Ovary (tissue), 9 donors: ENCODE measurements around the gene HEPACAM. TPM values are rescaled to one million over a fixed set of nuclear protein-coding genes. Genes with fewer than 3 reads are reported as not detected.

ENCODE experiments used
- DNase-seq, 5 donors: peaks; one replicate each; pipeline ENCODE4 v3.0.0-alpha.2; 2019 to 2020
- H3K27ac ChIP-seq, 2 donors: fragments of 200-600 bp; one replicate each; pipeline versions ENCODE4 v1.5.1 to v1.8.0; 2019 to 2022
- H3K27me3 ChIP-seq: fragments of 200-600 bp; one replicate; pipeline ENCODE4 v1.8.0; 2022
- H3K36me3 ChIP-seq: fragments of 200-600 bp; sonication (generic); one replicate; pipeline ENCODE4 v1.5.1; 2019
- H3K4me1 ChIP-seq: one replicate; pipeline ENCODE4 v1.8.1; 2013; ENCODE audit warnings: mild to moderate bottlenecking, moderate library complexity; ENCODE audit not compliant: insufficient read depth
- H3K4me3 ChIP-seq: fragments of 200-600 bp; sonication (generic); one replicate; pipeline ENCODE4 v1.5.1; 2017
- H3K9me3 ChIP-seq, 2 donors: fragments of 200-600 bp in 1 of 2; sonication (generic) in 1 of 2; one replicate each; pipeline versions ENCODE4 v1.5.1 to v1.8.1; 2013 to 2019; ENCODE audit warnings: mild to moderate bottlenecking in 1 of 2, moderate library complexity in 1 of 2
- EP300 ChIP-seq: sonication (generic); formaldehyde crosslinking; IDR thresholded peaks from one replicate; pipeline ENCODE4 v1.6.1; 2017; ENCODE audit warnings: antibody characterized with exemption
- POLR2A ChIP-seq: fragments of 450-650 bp; IDR thresholded peaks from one replicate; pipeline ENCODE4 v1.6.1; 2017; ENCODE audit warnings: antibody characterized with exemption, mild to moderate bottlenecking, moderate library complexity
- WGBS, 3 donors: extraction: QIAGEN DNeasy Blood & Tissue Kit in 1 of 3; methylation state at CpG; one replicate each; pipeline versions ENCODE4 v1.1.5 to v1.1.7; 2013 to 2017; 5-methylcytosine and 5-hydroxymethylcytosine counted together
- intact Hi-C, 4 donors: fragments of 100-400 bp; cut with DNase I; formaldehyde crosslinking; loops; one replicate each; pipeline versions ENCODE4 v1.11.0 to v1.15.1; 2022 to 2023
- polyA plus RNA-seq, 2 donors: library from polyadenylated mRNA; stranded (reverse); fragments of 200-250 nt in 1 of 2; fragments of 350-450 nt in 1 of 2; fragmentation: Illumina TruSeq in 1 of 2; extraction: RNeasy Lipid Tissue Mini Kit (QIAGEN cat#74804) in 1 of 2; gene quantifications; one replicate each; pipeline ENCODE4 v1.2.3, GENCODE V29; 2013 to 2014
- total RNA-seq, 7 donors: library from RNA; depleted of rRNA in 2 of 7; stranded (reverse); fragments of >200 nt in 2 of 7; fragmentation: NEBNext Ultra II Directional in 3 of 7; extraction: Animal tissue kit (Norgen Biotek cat#: 25700) in 3 of 7; gene quantifications; one replicate each; pipeline versions ENCODE4 v1.1.0 to v1.2.4, GENCODE V29; 2016 to 2023
- TF ChIP-seq, protein P1 (sequence below), 3 donors: fragments of 450-650 bp in 2 of 3; fragments of 200-600 bp in 1 of 3; IDR thresholded peaks; one replicate each; pipeline versions ENCODE4 v1.5.1 to v1.8.0; 2016 to 2022; ENCODE audit warnings: antibody characterized with exemption in 3 of 3, mild to moderate bottlenecking in 1 of 3
- donor health status: DM: no; HTN: no; CAD: no; lungs with moderate emphysema.
- donor health status: DM: no; HTN: no; CAD: no.
- donor health status: Bipolar disorder and iron deficiency.
- donor health status: DM: yes; HTN: yes; CAD: no.
- donor health status: DM: no; HTN: no; CAD: no.
- donor health status: DM: yes; HTN: yes; CAD: no.

HEPACAM gene
- total and polyA plus RNA-seq, 9 donors, result 0.10 to 0.13 (median 0.10) TPM; not detected in 6

DNA sequence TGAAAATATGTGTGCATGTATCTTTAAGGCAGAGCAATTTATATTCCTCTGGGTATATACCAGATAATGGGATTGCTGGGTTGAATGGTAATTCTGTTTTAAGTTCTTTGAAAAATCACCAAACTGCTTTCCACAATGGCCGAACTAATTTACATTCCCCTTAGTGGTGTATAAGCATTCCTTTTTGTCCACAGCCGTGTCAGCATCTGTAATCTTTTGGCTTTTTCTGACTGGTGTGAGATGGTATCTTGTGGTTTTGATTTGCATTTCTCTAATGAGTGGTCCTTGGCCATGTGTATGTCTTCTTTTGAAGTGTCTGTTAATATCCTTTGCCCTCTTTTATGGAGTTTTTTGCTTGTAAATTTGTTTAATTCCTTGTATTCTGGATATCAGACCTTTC, 42.5 kb upstream of the HEPACAM start:
- Histone ChIP-seq H3K4me3 (no peak overlapping the region), H3K9me3 (no peaks in the 10 kb centered on the region), H3K36me3 (no peaks in the 10 kb centered on the region), H3K27ac (no peak overlapping the region), H3K4me1 (no peaks in the 10 kb centered on the region), H3K27me3 (no peaks in the 10 kb centered on the region)
- intact Hi-C loops, result no loop called here
- WGBS, 3 donors, result 93 to 98% (median 96%) methylated on average over 2 of the region's 2 CpGs
- no peak for DNase-seq
- TF ChIP-seq POLR2A (no peak), EP300 (no peak)
- TF ChIP-seq, protein P1, sequence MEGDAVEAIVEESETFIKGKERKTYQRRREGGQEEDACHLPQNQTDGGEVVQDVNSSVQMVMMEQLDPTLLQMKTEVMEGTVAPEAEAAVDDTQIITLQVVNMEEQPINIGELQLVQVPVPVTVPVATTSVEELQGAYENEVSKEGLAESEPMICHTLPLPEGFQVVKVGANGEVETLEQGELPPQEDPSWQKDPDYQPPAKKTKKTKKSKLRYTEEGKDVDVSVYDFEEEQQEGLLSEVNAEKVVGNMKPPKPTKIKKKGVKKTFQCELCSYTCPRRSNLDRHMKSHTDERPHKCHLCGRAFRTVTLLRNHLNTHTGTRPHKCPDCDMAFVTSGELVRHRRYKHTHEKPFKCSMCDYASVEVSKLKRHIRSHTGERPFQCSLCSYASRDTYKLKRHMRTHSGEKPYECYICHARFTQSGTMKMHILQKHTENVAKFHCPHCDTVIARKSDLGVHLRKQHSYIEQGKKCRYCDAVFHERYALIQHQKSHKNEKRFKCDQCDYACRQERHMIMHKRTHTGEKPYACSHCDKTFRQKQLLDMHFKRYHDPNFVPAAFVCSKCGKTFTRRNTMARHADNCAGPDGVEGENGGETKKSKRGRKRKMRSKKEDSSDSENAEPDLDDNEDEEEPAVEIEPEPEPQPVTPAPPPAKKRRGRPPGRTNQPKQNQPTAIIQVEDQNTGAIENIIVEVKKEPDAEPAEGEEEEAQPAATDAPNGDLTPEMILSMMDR (IDR thresholded peaks at IDR 0.05), result no peak

DNA sequence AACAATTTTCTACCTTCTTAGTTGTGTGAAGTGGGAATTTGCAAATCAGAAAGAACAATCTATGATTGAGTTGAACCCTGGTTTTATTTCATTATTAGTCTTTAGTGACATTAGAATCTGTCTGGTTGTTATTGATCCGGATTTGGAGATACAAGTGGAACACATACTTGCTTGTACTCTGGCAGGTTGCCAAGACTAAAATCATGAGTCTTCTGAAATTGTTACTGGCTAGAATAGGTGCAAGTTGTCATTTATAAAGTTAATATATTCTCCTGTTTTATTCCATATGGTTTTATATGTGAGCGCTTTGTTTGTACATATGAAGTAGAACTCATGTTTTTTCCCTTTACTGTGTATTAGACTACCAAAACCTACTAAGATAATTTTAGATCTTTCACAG, 41.2 kb upstream of the HEPACAM start:
- TF ChIP-seq EP300 (no peak), POLR2A (no peak)
- TF ChIP-seq, protein P1 (IDR thresholded peaks at IDR 0.05), result no peak
- WGBS, 3 donors, result 79 to 92% (median 85%) methylated on average over 2 of the region's 2 CpGs
- no peaks in the 10 kb centered on the region for H3K9me3 ChIP-seq

DNA sequence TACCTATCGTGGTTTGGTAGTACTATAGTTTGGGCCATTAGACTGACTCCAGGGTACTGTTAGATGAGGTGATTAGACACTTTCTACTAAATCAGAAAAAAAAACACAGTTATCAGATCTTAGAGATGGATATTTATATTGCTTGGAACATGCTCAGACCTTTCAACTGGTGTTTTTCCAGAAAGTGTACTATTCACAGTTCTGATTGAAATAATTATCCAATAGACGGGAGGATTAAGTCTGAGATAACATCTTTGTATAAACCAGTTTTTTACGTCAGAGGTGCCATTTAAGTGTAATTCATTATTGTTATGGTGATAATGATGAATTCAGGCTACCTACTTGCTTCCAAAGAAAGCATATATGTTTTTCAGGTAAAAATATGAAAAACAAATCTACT, 40.7 kb upstream of the HEPACAM start:
- DNase-seq, result no peak
- no peaks in the 10 kb centered on the region for H3K27me3 ChIP-seq
- intact Hi-C loops, result no loop called here
- no peak for TF ChIP-seq EP300
- TF ChIP-seq POLR2A, result no peak
- TF ChIP-seq, protein P1 (IDR thresholded peaks at IDR 0.05), result no peak
- WGBS, 3 donors, result 91 to 96% (median 94%) methylated on average over 3 of the region's 3 CpGs
- no peak overlapping the region for H3K27ac ChIP-seq
- H3K4me1 ChIP-seq, result no peaks in the 10 kb centered on the region
- no peaks in the 10 kb centered on the region for H3K9me3 ChIP-seq
- no peaks in the 10 kb centered on the region for H3K36me3 ChIP-seq
- H3K4me3 ChIP-seq, result no peak overlapping the region

More for the DNA sequence above, 41.2 kb upstream of the HEPACAM start:
- Histone ChIP-seq H3K4me1 (no peaks in the 10 kb centered on the region), H3K4me3 (no peak overlapping the region), H3K36me3 (no peaks in the 10 kb centered on the region), H3K27me3 (no peaks in the 10 kb centered on the region), H3K27ac (no peak overlapping the region)
- no peak for DNase-seq
- intact Hi-C loops, result no loop called here

DNA sequence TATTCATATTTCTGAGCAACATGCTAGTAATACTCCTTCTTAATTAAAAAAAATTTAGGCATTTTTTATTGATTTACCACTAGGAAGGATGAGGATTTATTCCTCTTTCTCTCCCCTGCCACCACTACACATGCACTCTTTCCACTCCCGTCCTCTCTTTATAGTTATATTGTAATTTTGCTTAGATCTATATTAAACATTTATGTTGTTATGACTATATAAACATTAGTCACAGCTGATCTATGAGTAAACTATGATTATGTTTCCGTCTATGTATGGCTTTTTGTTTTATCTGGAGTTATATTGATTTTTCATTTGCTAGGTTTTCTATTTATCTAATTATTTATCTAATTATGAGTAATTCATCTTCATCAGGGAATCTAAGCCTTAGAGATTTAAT, 36.0 kb upstream of the HEPACAM start:
- WGBS, 3 donors, result 93 to 95% (median 94%) methylated on average over 2 of the region's 2 CpGs
- intact Hi-C loops, result no loop called here
- no peak for DNase-seq
- H3K9me3 ChIP-seq, result no peaks in the 10 kb centered on the region
- H3K4me1 ChIP-seq, result no peaks in the 10 kb centered on the region
- no peaks in the 10 kb centered on the region for H3K27me3 ChIP-seq
- H3K36me3 ChIP-seq, result no peaks in the 10 kb centered on the region
- no peak for TF ChIP-seq POLR2A
- no peak for TF ChIP-seq EP300
- TF ChIP-seq, protein P1 (IDR thresholded peaks at IDR 0.05), result no peak
- H3K27ac ChIP-seq, result no peak overlapping the region
- H3K4me3 ChIP-seq, result no peak overlapping the region
